ENCODE data around the gene PSMD8. TPM values are rescaled to one million over a fixed set of nuclear protein-coding genes. Genes with fewer than 3 reads are reported as not detected.

Gene PSMD8
- total RNA-seq, 1 donor from 2014 or later: 316 TPM

DNA sequence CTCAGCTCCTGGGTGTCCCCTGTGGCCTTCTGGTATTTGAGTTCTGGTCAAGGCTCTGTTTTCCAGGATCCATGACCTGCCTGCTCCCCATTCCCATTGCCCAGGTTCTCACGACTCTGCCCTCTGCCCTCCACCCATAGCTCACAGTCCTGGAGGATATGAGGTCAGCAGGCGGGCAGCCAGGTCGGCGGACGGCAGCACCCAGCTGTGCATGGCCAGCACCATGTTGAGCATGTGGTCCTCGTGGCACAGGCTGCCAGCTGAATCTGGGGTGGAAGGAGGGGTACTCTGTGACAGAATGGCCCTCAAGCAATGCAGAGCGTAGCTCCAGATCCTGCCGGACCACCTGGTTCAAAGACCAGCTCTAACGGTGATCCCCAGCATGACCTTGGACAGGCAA lies 46.6 kb downstream of the PSMD8 start:
- no peak for DNase-seq (ENCODE audit: low read depth)
- TF ChIP-seq, protein P1, sequence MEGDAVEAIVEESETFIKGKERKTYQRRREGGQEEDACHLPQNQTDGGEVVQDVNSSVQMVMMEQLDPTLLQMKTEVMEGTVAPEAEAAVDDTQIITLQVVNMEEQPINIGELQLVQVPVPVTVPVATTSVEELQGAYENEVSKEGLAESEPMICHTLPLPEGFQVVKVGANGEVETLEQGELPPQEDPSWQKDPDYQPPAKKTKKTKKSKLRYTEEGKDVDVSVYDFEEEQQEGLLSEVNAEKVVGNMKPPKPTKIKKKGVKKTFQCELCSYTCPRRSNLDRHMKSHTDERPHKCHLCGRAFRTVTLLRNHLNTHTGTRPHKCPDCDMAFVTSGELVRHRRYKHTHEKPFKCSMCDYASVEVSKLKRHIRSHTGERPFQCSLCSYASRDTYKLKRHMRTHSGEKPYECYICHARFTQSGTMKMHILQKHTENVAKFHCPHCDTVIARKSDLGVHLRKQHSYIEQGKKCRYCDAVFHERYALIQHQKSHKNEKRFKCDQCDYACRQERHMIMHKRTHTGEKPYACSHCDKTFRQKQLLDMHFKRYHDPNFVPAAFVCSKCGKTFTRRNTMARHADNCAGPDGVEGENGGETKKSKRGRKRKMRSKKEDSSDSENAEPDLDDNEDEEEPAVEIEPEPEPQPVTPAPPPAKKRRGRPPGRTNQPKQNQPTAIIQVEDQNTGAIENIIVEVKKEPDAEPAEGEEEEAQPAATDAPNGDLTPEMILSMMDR (IDR thresholded peaks at IDR 0.05; ENCODE audit: insufficient read depth, low read length, poor library complexity, severe bottlenecking): no peak

GRCh38 chr19:38421856-38422255 lies 47.5 kb downstream of the PSMD8 start:
- Histone ChIP-seq H3K36me3 (ENCODE audit: control insufficient read depth, insufficient read depth, low read length) (no peaks in the 10 kb centered on the region), H3K27me3 (ENCODE audit: control insufficient read depth, insufficient read depth, low read length) (peaks cover 26% of the 10 kb centered on the region), H3K4me3 (ENCODE audit: low read depth, low read length) (no peak overlapping the region)
- DNase-seq (ENCODE audit: low read depth): no peak
- TF ChIP-seq, protein P1 (IDR thresholded peaks at IDR 0.05; ENCODE audit: insufficient read depth, low read length, poor library complexity, severe bottlenecking): no peak

More for the DNA sequence above, 46.6 kb downstream of the PSMD8 start:
- Histone ChIP-seq H3K27me3 (ENCODE audit: control insufficient read depth, insufficient read depth, low read length) (peaks cover 26% of the 10 kb centered on the region), H3K4me3 (ENCODE audit: low read depth, low read length) (no peak overlapping the region), H3K36me3 (ENCODE audit: control insufficient read depth, insufficient read depth, low read length) (no peaks in the 10 kb centered on the region)

DNA sequence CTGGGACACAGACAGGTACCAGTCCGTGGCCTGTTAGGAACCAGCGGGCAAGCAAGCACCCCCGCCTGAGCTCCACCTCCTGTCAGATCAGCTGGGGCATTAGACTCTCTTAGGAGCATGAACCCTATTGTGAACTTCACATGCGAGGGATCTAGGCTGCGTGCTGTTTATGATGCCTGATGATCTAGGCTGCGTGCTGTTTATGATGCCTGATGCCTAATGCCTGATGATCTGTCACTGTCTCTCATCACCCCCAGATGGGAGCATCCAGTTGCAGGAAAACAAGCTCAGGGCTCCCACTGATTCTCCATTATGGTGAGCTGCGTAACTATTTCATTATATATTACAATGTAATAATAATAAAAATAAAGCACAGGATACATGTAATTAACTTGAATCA lies 48.1 kb downstream of the PSMD8 start:
- Histone ChIP-seq H3K36me3 (ENCODE audit: control insufficient read depth, insufficient read depth, low read length) (no peaks in the 10 kb centered on the region), H3K27me3 (ENCODE audit: control insufficient read depth, insufficient read depth, low read length) (peaks cover 22% of the 10 kb centered on the region), H3K4me3 (ENCODE audit: low read depth, low read length) (no peak overlapping the region)
- TF ChIP-seq, protein P1 (IDR thresholded peaks at IDR 0.05; ENCODE audit: insufficient read depth, low read length, poor library complexity, severe bottlenecking): no peak
- DNase-seq (ENCODE audit: low read depth): no peak

DNA sequence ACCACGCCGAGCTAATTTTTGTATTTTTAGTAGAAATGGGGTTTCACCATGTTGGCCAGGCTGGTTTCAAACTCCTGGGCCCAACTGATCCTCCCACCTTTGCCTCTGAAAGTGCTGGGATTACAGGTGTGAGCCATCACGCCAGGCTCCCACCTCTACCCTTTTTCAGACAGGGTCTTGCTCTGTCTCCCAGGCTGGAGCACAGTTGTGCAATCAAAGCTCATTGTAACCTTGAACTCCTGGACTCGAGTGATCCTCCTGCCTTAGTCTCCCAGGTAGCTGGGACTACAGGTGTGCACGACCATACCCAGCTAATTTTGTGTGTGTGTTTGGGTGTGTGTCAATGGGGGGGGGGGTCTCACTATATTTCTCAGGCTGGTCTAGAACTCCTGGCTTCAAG lies 49.9 kb downstream of the PSMD8 start:
- H3K4me3 ChIP-seq (ENCODE audit: low read depth, low read length): no peak overlapping the region
- no peaks in the 10 kb centered on the region for H3K36me3 ChIP-seq (ENCODE audit: control insufficient read depth, insufficient read depth, low read length)
- no peak for DNase-seq (ENCODE audit: low read depth)
- peaks cover 8% of the 10 kb centered on the region for H3K27me3 ChIP-seq (ENCODE audit: control insufficient read depth, insufficient read depth, low read length)
- TF ChIP-seq, protein P1 (IDR thresholded peaks at IDR 0.05; ENCODE audit: insufficient read depth, low read length, poor library complexity, severe bottlenecking): no peak

GRCh38 chr19:38425222-38425809 lies 50.9 kb downstream of the PSMD8 start:
- no peak overlapping the region for H3K4me3 ChIP-seq (ENCODE audit: low read depth, low read length)
- no peak for DNase-seq (ENCODE audit: low read depth)
- TF ChIP-seq, protein P1 (IDR thresholded peaks at IDR 0.05; ENCODE audit: insufficient read depth, low read length, poor library complexity, severe bottlenecking): no peak
- peaks cover 11% of the 10 kb centered on the region for H3K27me3 ChIP-seq (ENCODE audit: control insufficient read depth, insufficient read depth, low read length)
- H3K36me3 ChIP-seq (ENCODE audit: control insufficient read depth, insufficient read depth, low read length): no peaks in the 10 kb centered on the region
